ENCODE data around the gene PRSS50.

PRSS50 gene

GRCh38 chr3:46715507-46716175 is 2.0 kb downstream of the PRSS50 start:
- no peak for TF ChIP-seq ZNF274 (IDR thresholded peaks at IDR 0.05; ENCODE audit: low read depth, low read length)
- no peak overlapping the region for H3K4me3 ChIP-seq (ENCODE audit: low read length)

GRCh38 chr3:46714728-46715506 is 2.8 kb downstream of the PRSS50 start:
- no peak overlapping the region for H3K4me3 ChIP-seq (ENCODE audit: low read length)
- TF ChIP-seq ZNF274 (IDR thresholded peaks at IDR 0.05; ENCODE audit: low read depth, low read length) = no peak

- TF ChIP-seq ZNF274 (IDR thresholded peaks at IDR 0.05; ENCODE audit: low read depth, low read length) = no peak
- H3K4me3 ChIP-seq (ENCODE audit: low read length) = no peak overlapping the region
Observed at GRCh38 chr3:46713898-46714552, 3.6 kb downstream of the PRSS50 start.

GRCh38 chr3:46713050-46713897 is 4.4 kb downstream of the PRSS50 start:
- no peak overlapping the region for H3K4me3 ChIP-seq (ENCODE audit: low read length)
- TF ChIP-seq ZNF274 (IDR thresholded peaks at IDR 0.05; ENCODE audit: low read depth, low read length) = no peak

- no peak for TF ChIP-seq ZNF274 (IDR thresholded peaks at IDR 0.05; ENCODE audit: low read depth, low read length)
- H3K4me3 ChIP-seq (ENCODE audit: low read length) = no peak overlapping the region
Observed at GRCh38 chr3:46712191-46713049, 5.2 kb downstream of the PRSS50 start.

GRCh38 chr3:46711760-46712159 is 5.9 kb downstream of the PRSS50 start:
- H3K4me3 ChIP-seq (ENCODE audit: low read length) = no peak overlapping the region
- TF ChIP-seq ZNF274 (IDR thresholded peaks at IDR 0.05; ENCODE audit: low read depth, low read length) = no peak

GRCh38 chr3:46711305-46711704 is 6.4 kb downstream of the PRSS50 start:
- no peak overlapping the region for H3K4me3 ChIP-seq (ENCODE audit: low read length)
- TF ChIP-seq ZNF274 (IDR thresholded peaks at IDR 0.05; ENCODE audit: low read depth, low read length) = no peak

GRCh38 chr3:46710671-46711295 is 6.9 kb downstream of the PRSS50 start:
- H3K4me3 ChIP-seq (ENCODE audit: low read length) = no peak overlapping the region
- TF ChIP-seq ZNF274 (IDR thresholded peaks at IDR 0.05; ENCODE audit: low read depth, low read length) = no peak

GRCh38 chr3:46710229-46710628 is 7.4 kb downstream of the PRSS50 start:
- H3K4me3 ChIP-seq (ENCODE audit: low read length) = no peak overlapping the region
- TF ChIP-seq ZNF274 (IDR thresholded peaks at IDR 0.05; ENCODE audit: low read depth, low read length) = no peak

GRCh38 chr3:46709721-46710120 is 7.9 kb downstream of the PRSS50 start:
- no peak for TF ChIP-seq ZNF274 (IDR thresholded peaks at IDR 0.05; ENCODE audit: low read depth, low read length)
- H3K4me3 ChIP-seq (ENCODE audit: low read length) = no peak overlapping the region

GRCh38 chr3:46709157-46709654 is 8.5 kb downstream of the PRSS50 start:
- TF ChIP-seq ZNF274 (IDR thresholded peaks at IDR 0.05; ENCODE audit: low read depth, low read length) = no peak
- H3K4me3 ChIP-seq (ENCODE audit: low read length) = no peak overlapping the region

- no peak overlapping the region for H3K4me3 ChIP-seq (ENCODE audit: low read length)
- no peak for TF ChIP-seq ZNF274 (IDR thresholded peaks at IDR 0.05; ENCODE audit: low read depth, low read length)
Observed at GRCh38 chr3:46708401-46709156, 9.1 kb downstream of the PRSS50 start.

All from GM08714 (cell line).